Measurements from ENCODE around the gene HIF3A. TPM values are rescaled to one million over a fixed set of nuclear protein-coding genes. Genes with fewer than 3 reads are reported as not detected.

HIF3A gene
- total RNA-seq, 1 experiment from 2014 or later: not detected

- ChIA-PET CTCF (no interaction called here), POLR2A (ENCODE audit: unreplicated experiment) (no interaction called here)
- no TSS peak for BruUV-seq (replicated peaks)
- intact Hi-C loops (cut with micrococcal nuclease; ENCODE audit: unreplicated experiment): loop anchor here (1.0 kb wide), 1 partner anchor 13 kb away; no protein-coding TSS in a partner anchor
- H3K4me3 ChIP-seq: no peak overlapping the region
- H3K4me2 ChIP-seq: no peak overlapping the region
- H3K27me3 ChIP-seq (ENCODE audit: insufficient read depth, low read depth): no peaks in the 10 kb centered on the region
- H3K9me3 ChIP-seq (ENCODE audit: insufficient read depth, low read depth): no peaks in the 10 kb centered on the region; the same call in 1 of the 2 replicates
- no peaks in the 10 kb centered on the region for H3K4me1 ChIP-seq (replicated peaks; ENCODE audit: insufficient read depth)
- no peak overlapping the region for H3K27ac ChIP-seq
- no peaks in the 10 kb centered on the region for H3K79me2 ChIP-seq (ENCODE audit: low read depth)
- H3K9me2 ChIP-seq (ENCODE audit: insufficient read depth): no peaks in the 10 kb centered on the region
- H3F3A ChIP-seq (ENCODE audit: insufficient read depth, low read depth): peaks cover 22% of the 10 kb centered on the region; the same call in 1 of the 2 replicates
- H2AFZ ChIP-seq: no peak overlapping the region
- TF ChIP-seq EZH2 (IDR thresholded peaks at IDR 0.05; ENCODE audit: low read depth): no peak
- no peak for TF ChIP-seq CTCF (conservative IDR thresholded peaks at IDR 0.05)
- peaks cover 22% of the 10 kb centered on the region; the same call in 1 of the 2 replicates for H3K36me3 ChIP-seq (ENCODE audit: low read depth)
- no peak for DNase-seq
- H4K20me1 ChIP-seq (ENCODE audit: insufficient read depth): peaks cover 10% of the 10 kb centered on the region
Measured at GRCh38 chr19:46388311-46389095, 91.7 kb downstream of the HIF3A start.

GRCh38 chr19:46390121-46390858, 93.4 kb downstream of the HIF3A start:
- ChIA-PET POLR2A (ENCODE audit: unreplicated experiment) (no interaction called here), CTCF (interaction anchor here (0.6 kb wide), 1 partner anchor 65 kb away, joined by 5 read pairs; no protein-coding TSS in a partner anchor)
- no peak overlapping the region for H3K4me3 ChIP-seq
- 0 out of 2 replicates have a peak, but pooled peaks cover 6% of the 10 kb centered on the region for H4K20me1 ChIP-seq (ENCODE audit: insufficient read depth)
- BruUV-seq (replicated peaks): no TSS peak
- H2AFZ ChIP-seq: no peak overlapping the region
- DNase-seq: no peak
- no peaks in the 10 kb centered on the region for H3K4me1 ChIP-seq (replicated peaks; ENCODE audit: insufficient read depth)
- no peak for TF ChIP-seq EZH2 (IDR thresholded peaks at IDR 0.05; ENCODE audit: low read depth)
- no peak for TF ChIP-seq CTCF (conservative IDR thresholded peaks at IDR 0.05)
- no peak overlapping the region for H3K4me2 ChIP-seq
- H3K36me3 ChIP-seq (ENCODE audit: low read depth): peaks cover 22% of the 10 kb centered on the region; the same call in 1 of the 2 replicates
- no peaks in the 10 kb centered on the region for H3K27me3 ChIP-seq (ENCODE audit: insufficient read depth, low read depth)
- intact Hi-C loops (cut with micrococcal nuclease; ENCODE audit: unreplicated experiment): no loop called here
- H3K9me3 ChIP-seq (ENCODE audit: insufficient read depth, low read depth): no peaks in the 10 kb centered on the region; the same call in 1 of the 2 replicates
- H3K27ac ChIP-seq: no peak overlapping the region
- no peaks in the 10 kb centered on the region for H3K79me2 ChIP-seq (ENCODE audit: low read depth)
- H3K9me2 ChIP-seq (ENCODE audit: insufficient read depth): no peaks in the 10 kb centered on the region
- H3F3A ChIP-seq (ENCODE audit: insufficient read depth, low read depth): peaks cover 22% of the 10 kb centered on the region; the same call in 1 of the 2 replicates

- H4K20me1 ChIP-seq (ENCODE audit: insufficient read depth): 0 out of 2 replicates have a peak, but pooled peaks cover 6% of the 10 kb centered on the region
- H3K4me3 ChIP-seq: no peak overlapping the region
- ChIA-PET POLR2A (ENCODE audit: unreplicated experiment) (no interaction called here), CTCF (interaction anchor here (0.6 kb wide), 3 partner anchors 46 to 374 kb away, joined by 4 to 6 read pairs (median 5); no protein-coding TSS in a partner anchor)
- no peaks in the 10 kb centered on the region; the same call in 1 of the 2 replicates for H3K9me3 ChIP-seq (ENCODE audit: insufficient read depth, low read depth)
- TF ChIP-seq EZH2 (IDR thresholded peaks at IDR 0.05; ENCODE audit: low read depth) (no peak), CTCF (conservative IDR thresholded peaks at IDR 0.05) (no peak)
- H3K79me2 ChIP-seq (ENCODE audit: low read depth): no peaks in the 10 kb centered on the region
- H3K9me2 ChIP-seq (ENCODE audit: insufficient read depth): no peaks in the 10 kb centered on the region
- intact Hi-C loops (cut with micrococcal nuclease; ENCODE audit: unreplicated experiment): no loop called here
- no peaks in the 10 kb centered on the region for H3K4me1 ChIP-seq (replicated peaks; ENCODE audit: insufficient read depth)
- no peak overlapping the region for H3K4me2 ChIP-seq
- peaks cover 22% of the 10 kb centered on the region; the same call in 1 of the 2 replicates for H3K36me3 ChIP-seq (ENCODE audit: low read depth)
- H3K27ac ChIP-seq: no peak overlapping the region
- DNase-seq: no peak
- H3K27me3 ChIP-seq (ENCODE audit: insufficient read depth, low read depth): no peaks in the 10 kb centered on the region
- BruUV-seq (replicated peaks): no TSS peak
- peaks cover 24% of the 10 kb centered on the region; the same call in 1 of the 2 replicates for H3F3A ChIP-seq (ENCODE audit: insufficient read depth, low read depth)
- no peak overlapping the region for H2AFZ ChIP-seq
Measured at GRCh38 chr19:46390866-46391265, 94.0 kb downstream of the HIF3A start.

All from PC-9 (cell line).